ENCODE measurements around the gene NSD1.

GRCh38 chr5:177349762-177350161 lies 216.2 kb downstream of the NSD1 start:
- no peak for TF ChIP-seq POLR2A (IDR thresholded peaks at IDR 0.05)
- TF ChIP-seq CTCF (IDR thresholded peaks at IDR 0.05), result no peak

Measured in testis (tissue), 2 donors.